OCI-LY1 (cell line): ENCODE measurements around the gene GNA12.

ENCODE experiments used
- H2AFZ ChIP-seq: fragments of 200-600 bp; sonication (generic), shearing (Covaris generic); 2 replicates; pipeline ENCODE4 v1.6.0; 2014; ENCODE audit warnings: antibody characterized with exemption, mild to moderate bottlenecking, low read length
- H3F3A ChIP-seq: fragments of 200-600 bp; sonication (generic), shearing (Covaris generic); 2 replicates; pipeline ENCODE4 v1.6.0; 2014; ENCODE audit warnings: mild to moderate bottlenecking, antibody characterized with exemption, low read length, moderate library complexity; ENCODE audit not compliant: insufficient read depth
- H3K27ac ChIP-seq: fragments of 200-600 bp; sonication (generic); 2 replicates; pipeline ENCODE4 v1.5.1; 2014; ENCODE audit warnings: low read length, mixed run types, mild to moderate bottlenecking, low read depth; ENCODE audit not compliant: poor library complexity, severe bottlenecking
- H3K27me3 ChIP-seq: fragments of 200-600 bp; sonication (generic); 2 replicates; pipeline ENCODE4 v1.6.0; 2014; ENCODE audit warnings: antibody characterized with exemption, mild to moderate bottlenecking, low read length, moderate library complexity; ENCODE audit not compliant: insufficient read depth
- H3K36me3 ChIP-seq: fragments of 200-600 bp; sonication (generic); 2 replicates; pipeline ENCODE4 v1.6.1; 2014; ENCODE audit warnings: mild to moderate bottlenecking, antibody characterized with exemption, low read length, moderate library complexity, mixed read lengths; ENCODE audit not compliant: insufficient read depth
- H3K4me1 ChIP-seq: fragments of 200-600 bp; sonication (generic); 2 replicates; pipeline ENCODE4 v1.5.1; 2014; ENCODE audit warnings: mild to moderate bottlenecking, low read length, moderate library complexity; ENCODE audit not compliant: insufficient read depth, severe bottlenecking
- H3K4me2 ChIP-seq: fragments of 200-600 bp; sonication (generic), shearing (Covaris generic); 2 replicates; pipeline ENCODE4 v1.6.1; 2014; ENCODE audit warnings: low read length
- H3K4me3 ChIP-seq: fragments of 200-600 bp; sonication (generic); 2 replicates; pipeline ENCODE4 v1.5.1; 2014; ENCODE audit warnings: low read length, low read depth, mild to moderate bottlenecking, mixed read lengths; ENCODE audit not compliant: poor library complexity, severe bottlenecking
- H3K79me2 ChIP-seq: fragments of 200-600 bp; shearing (Covaris generic); 2 replicates; pipeline ENCODE4 v1.6.1; 2016; ENCODE audit warnings: mixed run types, low read length, mixed read lengths; ENCODE audit not compliant: insufficient read depth
- H3K9ac ChIP-seq: fragments of 200-600 bp; sonication (generic), shearing (Covaris generic); 2 replicates; pipeline ENCODE4 v1.6.1; 2014; ENCODE audit warnings: mild to moderate bottlenecking, low read length, mixed read lengths
- H3K9me2 ChIP-seq: fragments of 200-600 bp; sonication (generic), shearing (Covaris generic); 2 replicates; pipeline ENCODE4 v1.6.1; 2014; ENCODE audit warnings: low read depth, mild to moderate bottlenecking, low read length, mixed read lengths
- H3K9me3 ChIP-seq: fragments of 200-600 bp; shearing (Covaris generic); 2 replicates; pipeline ENCODE4 v1.6.1; 2014; ENCODE audit warnings: low read length, mixed read lengths
- H4K20me1 ChIP-seq: fragments of 200-600 bp; sonication (generic), shearing (Covaris generic); 2 replicates; pipeline ENCODE4 v1.6.0; 2016; ENCODE audit warnings: mild to moderate bottlenecking, low read length; ENCODE audit not compliant: insufficient read depth
- CTCF ChIP-seq: fragments of 200-600 bp; sonication (generic), shearing (Covaris generic); IDR thresholded peaks from 2 replicates; pipeline ENCODE4 v1.5.1; 2017; ENCODE audit warnings: mild to moderate bottlenecking, antibody characterized with exemption, low read length, moderate library complexity, mixed read lengths
- EZH2 ChIP-seq: fragments of 200-600 bp; sonication (generic), shearing (Covaris generic); IDR thresholded peaks from 2 replicates; pipeline ENCODE4 v1.8.0; 2017; ENCODE audit warnings: borderline replicate concordance, mixed run types, mild to moderate bottlenecking, antibody characterized with exemption, low read length, moderate library complexity, mixed read lengths

GNA12 gene

GRCh38 chr7:2873146-2873545, 29.0 kb upstream of the GNA12 start:
- no peaks in the 10 kb centered on the region for H3K27me3 ChIP-seq
- H3K9me2 ChIP-seq, result no peaks in the 10 kb centered on the region
- H3K9ac ChIP-seq, result no peak overlapping the region
- H3F3A ChIP-seq, result no peaks in the 10 kb centered on the region
- peaks cover 31% of the 10 kb centered on the region for H3K4me1 ChIP-seq
- no peaks in the 10 kb centered on the region for H3K36me3 ChIP-seq
- TF ChIP-seq CTCF (no peak), EZH2 (no peak)
- H3K27ac ChIP-seq, result no peak overlapping the region
- no peak overlapping the region for H3K4me3 ChIP-seq
- H3K9me3 ChIP-seq, result no peaks in the 10 kb centered on the region
- H2AFZ ChIP-seq, result no peak overlapping the region
- no peaks in the 10 kb centered on the region for H3K79me2 ChIP-seq
- H4K20me1 ChIP-seq, result no peaks in the 10 kb centered on the region
- no peak overlapping the region; the same call in 1 of the 2 replicates for H3K4me2 ChIP-seq

- Histone ChIP-seq H3K27ac (no peak overlapping the region), H3F3A (no peaks in the 10 kb centered on the region), H3K4me1 (peaks cover 31% of the 10 kb centered on the region), H3K4me3 (no peak overlapping the region), H3K9me3 (no peaks in the 10 kb centered on the region), H3K79me2 (no peaks in the 10 kb centered on the region), H3K9ac (no peak overlapping the region), H2AFZ (no peak overlapping the region), H3K4me2 (no peak overlapping the region; the same call in 1 of the 2 replicates), H4K20me1 (no peaks in the 10 kb centered on the region), H3K36me3 (no peaks in the 10 kb centered on the region), H3K27me3 (no peaks in the 10 kb centered on the region), H3K9me2 (no peaks in the 10 kb centered on the region)
- TF ChIP-seq EZH2 (no peak), CTCF (no peak)
These were observed 28.3 kb upstream of the GNA12 start for GRCh38 chr7:2872296-2872874.

- H3K4me3 ChIP-seq, result no peak overlapping the region
- H3K9me3 ChIP-seq, result no peaks in the 10 kb centered on the region
- no peak overlapping the region for H2AFZ ChIP-seq
- no peaks in the 10 kb centered on the region for H3K27me3 ChIP-seq
- no peak overlapping the region for H3K4me2 ChIP-seq
- no peaks in the 10 kb centered on the region for H3K36me3 ChIP-seq
- H3K27ac ChIP-seq, result no peak overlapping the region
- no peak overlapping the region for H3K9ac ChIP-seq
- no peaks in the 10 kb centered on the region for H3F3A ChIP-seq
- no peak for TF ChIP-seq EZH2
- TF ChIP-seq CTCF, result no peak
- no peaks in the 10 kb centered on the region for H4K20me1 ChIP-seq
- no peaks in the 10 kb centered on the region for H3K79me2 ChIP-seq
- no peaks in the 10 kb centered on the region for H3K9me2 ChIP-seq
- H3K4me1 ChIP-seq, result peaks cover 31% of the 10 kb centered on the region
These were observed 26.4 kb upstream of the GNA12 start for GRCh38 chr7:2870471-2870931.
